ENCODE data around the gene PTPRT.
"Not testable (repeated sequence)": the region's sequence is repeated elsewhere in the genome, so short reads cannot be mapped to it uniquely, and the experiment has no call there.

The PTPRT gene

DNA sequence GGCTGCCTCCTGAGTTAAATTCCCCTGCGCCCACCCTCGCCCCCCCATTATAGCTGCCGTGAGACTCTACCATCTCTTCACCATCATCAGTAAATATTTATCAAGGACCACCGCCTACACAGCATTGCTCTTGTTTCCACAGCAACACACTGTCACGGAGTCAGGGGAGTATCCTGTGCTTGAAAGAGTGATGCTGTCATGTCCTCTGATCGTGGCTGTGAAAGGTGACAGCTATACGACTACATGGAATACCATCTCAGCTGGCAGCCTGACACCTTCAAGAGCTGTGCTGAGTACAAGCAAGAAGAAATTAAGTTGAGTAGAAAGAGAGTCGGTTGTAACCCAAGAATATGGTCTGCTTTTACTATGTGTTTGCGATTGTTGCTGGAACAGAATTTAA, 3.4 kb downstream of the PTPRT start:
- no peak for DNase-seq

DNA sequence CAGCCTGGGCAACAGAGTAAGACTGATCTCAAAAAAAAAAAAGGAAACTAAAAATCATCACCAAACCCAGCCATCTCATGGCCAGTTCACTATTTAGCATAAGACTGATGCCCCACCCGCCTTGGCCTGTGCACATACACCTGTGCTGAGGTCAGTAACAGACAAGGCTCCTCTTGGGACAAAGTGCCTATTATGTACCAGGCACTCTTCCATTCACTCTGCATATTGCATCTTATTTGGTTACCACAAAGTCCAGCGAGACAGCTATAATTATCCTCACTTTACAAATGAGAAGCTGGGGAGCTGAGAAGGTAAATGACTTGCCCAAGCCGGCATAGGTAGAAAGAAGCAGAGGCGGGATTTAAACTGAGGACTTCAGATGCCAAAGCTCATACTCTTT, 3.8 kb downstream of the PTPRT start:
- no peak for DNase-seq

DNA sequence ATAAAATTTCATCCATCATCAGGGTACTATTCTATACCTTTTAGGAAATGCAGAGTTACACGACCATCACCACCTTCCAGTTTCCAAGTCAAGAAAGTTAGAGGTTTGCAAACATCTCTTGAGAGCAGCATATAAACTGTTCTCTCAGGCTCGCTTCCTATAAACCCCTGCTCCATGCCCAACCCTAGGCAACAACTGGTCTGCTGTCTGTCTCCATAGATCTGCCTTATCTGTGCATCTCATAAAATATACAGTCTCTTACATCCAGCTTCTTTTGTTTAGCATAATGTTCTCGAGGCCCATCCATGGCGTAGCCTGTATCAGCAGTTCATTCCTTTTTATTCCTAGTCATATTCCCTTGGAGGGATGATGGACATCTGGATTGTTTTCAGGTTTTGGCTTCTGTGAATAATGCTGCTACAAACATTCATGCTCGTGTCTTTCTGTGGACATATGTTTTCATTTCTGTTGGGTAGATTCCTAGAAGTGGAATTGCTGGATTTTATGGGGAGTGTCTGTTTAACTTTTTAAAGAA, 6.1 kb downstream of the PTPRT start:
- DNase-seq, result no peak

DNA sequence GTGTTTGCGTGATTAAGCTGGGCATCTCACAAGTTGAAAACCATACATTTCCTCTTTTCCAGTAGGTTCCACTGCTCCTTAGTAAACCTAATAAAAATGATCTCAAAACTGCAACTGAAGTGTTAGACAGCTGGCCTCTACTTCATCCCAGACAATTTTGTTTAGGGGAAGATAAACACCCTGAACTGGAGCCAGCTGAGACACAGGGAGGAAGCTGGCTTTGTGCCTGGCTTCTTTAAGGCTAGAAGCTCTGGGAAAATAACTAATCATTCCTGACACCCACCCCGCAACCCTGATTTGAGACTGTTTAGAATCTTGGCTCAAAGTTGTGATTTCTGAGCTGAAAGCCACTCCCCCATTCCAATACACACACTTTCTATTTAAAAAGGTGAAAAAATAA, 11.6 kb downstream of the PTPRT start:
- no peak for DNase-seq

DNA sequence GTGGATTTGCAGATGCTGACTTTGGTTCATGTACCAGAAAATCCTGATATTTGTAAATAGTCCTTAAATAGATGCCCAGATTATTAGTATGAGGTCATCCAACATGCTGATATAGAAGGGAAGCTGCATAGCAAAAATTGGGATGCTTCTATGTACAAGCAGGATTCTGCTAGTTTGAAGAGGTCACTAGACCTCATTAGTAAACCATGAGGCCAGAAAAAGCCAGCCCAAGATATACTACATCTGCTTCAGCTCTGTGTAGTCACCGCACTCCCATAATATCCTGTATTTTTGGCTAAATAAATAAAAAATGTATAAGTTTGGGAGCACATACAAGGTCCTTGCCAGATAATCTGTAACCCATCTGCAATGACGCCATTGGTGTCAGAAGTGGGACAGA, 13.0 kb downstream of the PTPRT start:
- no peak for DNase-seq

DNA sequence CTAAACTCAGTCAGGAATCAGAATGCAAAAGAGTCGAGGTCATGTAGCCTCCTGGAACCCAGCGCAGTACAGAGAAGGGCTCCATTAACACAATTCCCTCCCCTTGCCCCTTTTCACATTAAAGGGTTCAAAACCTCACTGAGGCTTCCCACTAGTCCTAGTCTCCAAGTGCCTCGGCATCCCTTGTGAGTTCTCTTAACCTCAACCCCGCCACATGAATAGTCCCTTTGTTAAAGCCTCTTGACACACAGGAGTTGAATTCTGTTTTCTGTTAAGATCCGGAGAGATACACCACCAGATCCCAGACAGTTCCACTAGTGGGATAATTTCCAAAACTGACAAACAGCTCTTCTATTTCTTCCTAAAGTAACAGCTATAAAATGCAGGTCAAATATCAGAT, 17.8 kb downstream of the PTPRT start:
- DNase-seq, result no peak

DNA sequence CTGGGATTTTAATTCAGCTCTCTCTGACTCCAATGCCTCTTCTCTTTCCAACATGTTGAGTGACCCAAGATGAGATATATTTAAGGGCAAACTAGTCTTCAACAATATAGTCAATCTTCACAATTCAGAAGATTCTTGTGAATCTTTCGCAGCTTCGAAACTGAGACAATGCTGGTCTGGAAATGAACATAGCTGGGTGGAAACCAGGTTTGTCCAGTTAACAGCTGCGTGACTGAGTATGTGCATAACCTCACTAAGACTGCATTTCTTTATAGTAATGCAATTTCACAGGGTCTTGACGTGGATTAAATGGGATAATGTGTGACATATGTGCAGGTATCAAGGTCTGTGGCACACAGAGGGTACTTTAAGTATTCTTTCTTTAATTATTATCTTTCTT, 18.9 kb downstream of the PTPRT start:
- no peak for DNase-seq

DNA sequence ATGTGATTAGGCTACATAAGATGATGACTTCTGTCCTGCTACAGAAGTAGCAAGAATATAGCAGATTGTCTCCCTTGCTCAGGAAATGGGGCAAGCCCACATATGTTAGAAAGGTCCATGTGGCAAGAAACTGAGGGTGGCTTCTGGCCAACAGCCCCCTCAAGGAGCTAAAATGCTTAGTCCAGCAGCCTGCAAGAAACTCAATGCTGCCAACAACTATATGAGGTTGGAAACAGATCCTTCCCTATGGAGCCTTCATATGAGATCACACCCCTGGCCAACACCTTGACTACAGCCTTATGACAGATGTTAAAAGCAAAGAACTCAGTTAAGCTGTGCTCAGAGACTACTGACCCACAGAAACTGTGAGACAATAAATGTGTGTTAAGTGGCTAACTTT, 22.1 kb downstream of the PTPRT start:
- no peak for DNase-seq

DNA sequence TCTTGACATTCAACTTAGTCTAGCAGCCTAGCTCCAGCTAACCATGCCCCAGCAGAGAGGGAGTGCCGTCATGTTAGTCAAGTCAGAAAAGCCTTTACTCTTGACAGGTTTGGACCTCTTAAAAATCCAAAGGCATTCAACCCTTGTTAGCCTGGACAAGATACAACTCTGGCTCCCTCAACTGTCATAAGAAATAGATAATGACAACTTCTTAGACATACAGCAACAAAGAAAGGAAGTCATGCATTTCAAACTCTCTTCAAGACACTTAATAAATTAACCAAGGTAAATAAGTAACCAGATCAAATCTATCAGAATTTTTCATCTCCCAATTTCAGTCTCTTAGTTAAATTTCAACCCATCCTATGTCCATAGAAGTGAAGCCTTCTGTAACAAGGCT, 22.7 kb downstream of the PTPRT start:
- DNase-seq, result no peak

DNA sequence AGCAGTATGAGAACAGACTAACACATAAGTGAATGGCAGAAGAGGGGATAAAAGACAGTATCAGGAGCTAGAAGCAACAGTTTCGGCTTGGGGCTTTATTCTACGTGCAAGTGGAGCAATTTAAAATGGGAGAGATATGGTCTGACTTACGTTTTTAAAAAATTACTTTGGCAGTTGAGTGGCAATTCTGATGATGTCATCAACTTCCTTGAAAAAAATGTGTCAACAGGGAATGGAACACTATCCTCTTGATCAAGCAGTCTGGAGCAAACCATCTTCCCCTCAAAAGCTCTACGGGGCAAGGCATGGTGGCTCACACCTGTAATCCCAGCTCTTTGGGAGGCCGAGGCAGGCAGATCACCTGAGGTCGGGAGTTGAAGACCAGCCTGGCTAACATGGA, 24.1 kb downstream of the PTPRT start:
- no peak for DNase-seq

DNA sequence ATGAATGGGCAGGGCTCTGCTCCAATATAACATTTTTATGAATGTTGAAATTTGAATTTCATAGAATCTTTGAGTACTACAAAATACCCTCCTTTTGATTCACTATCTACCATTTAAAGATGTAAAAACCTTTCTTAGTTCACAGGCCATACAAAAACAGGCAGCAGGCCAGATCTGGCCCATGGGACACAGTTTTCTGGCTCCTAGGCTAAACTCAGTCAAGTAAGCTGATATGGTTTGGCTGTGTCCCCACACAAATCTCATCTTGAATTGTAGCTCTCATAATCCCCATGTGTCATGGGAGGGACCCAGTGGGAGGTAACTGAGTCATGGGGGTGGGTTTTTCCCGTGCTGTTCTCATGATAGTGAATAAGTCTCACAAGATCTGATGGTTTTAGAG, 25.0 kb downstream of the PTPRT start:
- not testable (repeated sequence) for DNase-seq

DNA sequence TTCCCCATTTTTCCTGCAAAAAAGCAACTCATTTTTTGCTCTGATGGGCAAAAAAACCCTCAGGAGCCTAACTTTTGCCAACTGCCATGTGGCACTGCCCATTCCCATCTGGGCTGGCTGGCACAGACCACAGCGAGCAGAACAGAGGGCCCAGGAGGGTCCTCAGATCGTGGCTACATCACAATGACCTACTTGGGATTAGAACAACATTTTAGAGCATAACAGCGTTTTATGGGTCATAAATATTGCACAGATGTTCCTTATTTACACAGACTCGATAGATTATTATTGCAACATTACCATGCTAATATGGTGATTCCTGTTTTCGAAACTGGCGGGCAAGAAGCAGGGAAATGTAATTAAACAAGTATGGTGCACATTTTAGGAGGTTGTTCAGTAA, 28.0 kb downstream of the PTPRT start:
- DNase-seq, result no peak

DNA sequence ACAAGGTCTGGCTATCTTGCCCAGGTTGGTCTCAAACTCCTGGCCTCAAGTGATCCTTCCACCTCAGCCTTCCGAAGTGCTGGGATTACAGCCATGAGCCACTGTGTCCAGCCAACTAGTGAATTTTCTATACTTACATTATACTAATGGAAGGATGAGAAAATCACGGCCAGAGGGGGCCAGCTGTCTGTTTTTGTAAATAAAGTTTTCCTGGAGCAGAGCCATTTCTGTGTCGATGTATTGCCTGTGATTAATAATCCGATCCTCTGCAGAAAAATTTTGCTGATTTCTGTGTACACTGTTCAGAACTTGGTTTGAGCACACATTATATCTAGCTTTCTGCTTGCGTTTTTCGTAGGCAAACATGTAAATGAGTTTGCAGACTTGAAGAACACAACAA, 28.8 kb downstream of the PTPRT start:
- DNase-seq, result no peak

DNA sequence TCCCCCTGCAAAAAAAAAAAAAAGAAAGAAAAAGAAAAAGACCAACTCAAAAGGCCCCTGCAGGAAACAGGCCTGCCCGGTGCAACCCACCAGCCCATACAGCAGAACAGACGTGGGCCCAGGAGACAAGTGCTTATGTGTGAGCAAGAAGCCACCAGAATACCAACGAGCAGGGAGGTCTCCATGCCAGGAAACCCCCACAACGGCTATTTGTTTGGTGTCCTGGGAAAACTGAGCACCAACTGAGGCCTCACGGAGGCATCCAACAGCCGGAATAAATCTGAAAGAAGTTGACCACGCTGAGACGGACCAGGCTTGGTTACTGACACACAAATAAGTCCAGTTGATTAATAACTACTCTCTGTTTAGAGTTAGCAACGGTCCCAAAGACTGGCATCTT, 29.7 kb downstream of the PTPRT start:
- DNase-seq, result no peak

DNA sequence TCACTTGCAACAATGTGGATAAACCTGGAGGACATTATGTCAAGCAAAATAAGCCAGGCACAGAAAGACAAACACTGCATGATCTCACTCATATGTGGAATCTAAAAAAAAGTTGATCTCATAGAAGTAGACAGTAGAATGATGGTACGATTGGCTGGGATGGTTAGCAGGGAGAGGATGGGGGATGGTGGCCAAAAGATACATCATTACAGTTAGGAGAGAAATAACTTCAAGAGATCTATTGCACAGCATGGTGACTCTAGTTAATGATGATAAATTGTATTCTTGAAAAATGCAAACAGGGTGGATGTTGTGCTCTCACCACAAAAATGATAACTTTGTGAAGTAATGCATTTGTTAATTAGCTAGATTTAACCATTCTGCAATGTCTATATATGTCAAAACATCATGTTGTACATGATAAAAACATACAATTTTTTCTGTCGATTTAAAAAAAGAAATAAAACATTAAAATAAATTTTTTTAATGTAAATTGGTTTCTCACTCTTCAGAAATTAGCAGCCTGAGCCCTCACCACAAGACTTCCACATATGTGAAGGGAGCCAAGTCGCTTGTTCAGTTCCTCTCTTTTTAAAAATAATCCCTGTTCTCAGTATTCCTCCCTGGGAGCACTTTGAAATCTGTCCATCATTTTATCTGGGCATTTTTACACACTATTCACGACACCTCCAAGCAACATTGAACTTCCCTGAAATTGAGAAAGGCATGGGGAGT, 34.2 kb downstream of the PTPRT start:
- no peak for DNase-seq

DNA sequence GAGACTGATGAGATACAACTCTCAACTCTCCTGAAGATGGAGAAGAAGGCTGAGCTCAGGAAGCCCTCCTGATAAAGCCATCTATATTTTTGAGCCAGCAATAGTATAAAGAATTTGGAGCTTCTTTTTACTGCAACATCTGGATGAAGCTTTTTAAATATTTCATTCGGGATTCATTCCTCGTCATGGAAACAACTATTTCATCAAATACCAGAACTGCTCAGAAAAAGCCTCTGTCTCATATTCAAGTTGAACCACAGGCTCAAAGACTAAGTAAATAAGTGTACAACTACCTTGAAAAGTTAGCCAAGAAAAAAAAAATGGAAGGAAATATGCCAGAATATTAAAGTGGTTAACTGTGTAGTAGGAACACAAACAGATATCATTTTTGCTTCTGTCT, 37.8 kb downstream of the PTPRT start:
- DNase-seq, result no peak

DNA sequence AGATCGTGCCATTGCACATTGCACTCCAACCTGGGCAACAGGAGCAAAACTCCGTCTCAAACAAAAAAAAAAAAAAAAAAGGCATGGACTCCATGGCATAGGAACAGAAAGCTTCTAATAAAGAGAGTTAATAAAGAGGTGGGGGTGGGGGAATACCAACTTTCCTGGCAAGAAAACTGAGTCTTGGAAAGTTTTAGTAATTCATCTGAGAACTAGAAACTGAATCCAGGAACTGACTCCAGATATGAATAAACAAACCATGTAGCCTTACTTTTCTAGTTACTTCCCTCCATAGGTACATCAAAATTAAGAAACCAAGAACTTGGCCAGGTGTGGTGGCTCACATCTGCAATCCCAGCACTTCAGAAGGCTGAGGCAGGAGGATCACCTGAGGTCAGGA, 38.5 kb downstream of the PTPRT start:
- DNase-seq, result no peak

DNA sequence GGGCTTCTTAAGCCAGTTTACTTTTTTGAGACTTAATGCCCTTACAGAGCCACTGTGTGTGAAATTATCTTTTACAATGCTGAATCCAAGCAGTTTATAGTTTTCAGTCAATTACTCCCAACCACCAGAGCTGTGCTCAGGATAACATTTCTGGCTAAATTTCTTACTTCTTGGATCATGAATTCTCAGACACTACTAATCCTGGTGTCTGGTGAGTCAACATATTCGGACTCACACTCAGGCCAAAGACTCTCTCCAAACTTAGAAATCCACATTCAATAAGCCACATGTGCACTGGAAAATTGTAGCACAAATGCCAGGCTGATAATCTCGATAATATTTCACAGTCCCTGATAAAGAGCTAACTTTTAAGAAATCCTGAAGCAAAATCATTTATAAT, 49.0 kb downstream of the PTPRT start:
- DNase-seq, result no peak

DNA sequence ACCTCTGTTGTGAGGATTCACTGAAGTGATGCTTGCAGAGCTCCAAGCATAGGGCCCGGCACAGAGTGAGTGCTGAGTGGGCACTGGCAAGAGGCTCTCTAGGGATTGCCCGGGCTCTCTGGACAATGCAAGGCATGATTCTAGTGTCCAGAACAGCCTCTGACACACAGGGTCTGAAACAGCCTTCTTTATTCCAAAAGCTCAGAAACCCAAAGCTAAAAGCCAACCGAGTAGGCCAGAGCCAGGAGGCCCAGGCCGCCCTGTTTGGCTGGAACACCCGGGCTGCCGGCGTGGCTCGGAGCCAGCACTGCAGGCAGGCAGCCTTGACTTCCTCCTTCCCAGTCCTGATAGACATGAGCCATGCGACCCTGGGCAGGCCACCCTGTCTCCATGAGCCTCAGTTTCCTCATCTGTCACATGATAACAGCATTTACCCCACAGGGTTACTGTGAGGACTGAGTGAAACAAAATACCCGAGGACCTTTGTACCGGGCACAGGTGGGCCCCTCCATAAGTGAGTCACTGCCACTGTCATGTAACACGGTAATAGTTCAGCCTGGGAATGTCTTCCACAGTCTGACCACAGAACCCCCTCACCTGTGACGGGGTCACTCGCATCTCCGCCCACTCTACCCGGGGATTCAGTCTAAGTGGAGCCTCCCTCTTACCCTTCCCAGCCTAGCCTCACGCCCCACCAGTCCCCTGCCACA, 51.5 kb downstream of the PTPRT start:
- no peak for DNase-seq

DNA sequence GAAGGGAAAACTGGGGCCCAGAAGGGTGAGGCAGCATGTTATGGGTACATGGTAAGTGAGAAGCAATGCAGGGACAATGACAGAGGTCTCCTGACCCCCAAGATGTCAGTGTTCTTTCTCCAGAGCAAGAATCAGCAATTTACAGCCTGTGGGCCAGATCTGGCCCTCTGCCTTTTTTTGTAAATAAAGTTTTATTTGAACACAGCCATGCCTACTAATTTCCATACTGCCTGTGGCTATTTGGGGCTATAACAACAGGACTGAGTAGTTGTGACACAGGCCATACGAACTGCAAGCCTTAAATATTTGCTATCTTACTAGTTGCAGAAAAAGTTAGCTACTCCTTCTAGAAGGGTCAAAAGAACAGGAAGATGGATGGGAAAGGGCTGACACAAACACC, 52.5 kb downstream of the PTPRT start:
- DNase-seq, result no peak

DNA sequence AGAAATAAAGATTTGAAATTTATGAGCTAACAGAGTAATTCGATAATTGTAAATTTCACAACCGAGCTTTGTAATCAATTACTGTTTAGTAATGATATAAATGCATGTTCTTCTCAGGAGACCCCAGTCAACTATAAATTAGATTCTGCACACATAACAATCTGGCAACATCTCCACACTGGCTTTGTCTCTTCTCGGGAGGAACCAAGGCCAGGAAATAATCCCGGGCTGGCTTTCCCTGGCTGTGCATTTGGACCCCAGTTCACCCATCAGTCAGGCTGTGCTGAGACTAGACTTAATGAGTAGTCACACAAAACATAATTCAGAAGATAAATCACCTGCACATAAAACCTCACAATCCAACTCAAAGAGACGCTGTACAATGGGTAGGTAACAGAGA, 65.5 kb downstream of the PTPRT start:
- DNase-seq, result no peak

DNA sequence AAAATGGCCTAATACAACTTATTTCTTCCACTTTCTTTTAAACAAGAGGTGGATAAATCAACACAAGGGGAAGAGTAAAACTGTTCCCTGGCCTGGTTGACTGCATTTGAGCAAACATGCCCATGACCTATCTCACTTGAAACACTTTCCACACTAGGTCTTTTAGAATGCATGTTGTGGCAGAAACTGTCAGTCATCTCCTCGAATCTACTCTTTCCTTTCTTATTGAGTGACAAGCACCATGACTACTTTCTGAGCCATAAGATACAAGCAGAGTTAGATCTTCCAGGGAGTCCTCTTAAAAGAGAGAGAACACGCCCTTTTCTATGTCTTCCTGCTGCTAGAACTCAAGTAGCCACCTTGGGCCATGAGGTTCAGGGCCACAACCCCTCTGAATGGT, 66.5 kb downstream of the PTPRT start:
- DNase-seq, result no peak

DNA sequence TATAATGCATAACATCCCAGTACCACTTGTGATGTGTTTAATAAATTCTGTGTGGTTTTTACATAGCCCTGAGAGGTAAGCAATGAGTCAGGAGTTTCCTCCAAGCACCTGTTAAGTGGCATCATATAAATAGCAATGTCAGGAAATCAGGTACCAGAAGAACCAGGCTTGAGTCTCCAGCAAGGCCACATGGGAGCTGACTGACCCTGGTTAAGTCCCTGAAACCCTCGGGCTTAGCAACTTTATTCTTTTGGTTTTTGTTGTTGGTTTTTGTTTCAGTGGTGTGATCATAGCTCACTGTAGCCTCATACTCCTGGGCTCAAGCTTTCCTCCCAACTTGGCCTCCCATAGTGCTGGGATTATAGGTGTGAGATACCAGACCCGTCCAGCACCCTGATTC, 70.0 kb downstream of the PTPRT start:
- no peak for DNase-seq

DNA sequence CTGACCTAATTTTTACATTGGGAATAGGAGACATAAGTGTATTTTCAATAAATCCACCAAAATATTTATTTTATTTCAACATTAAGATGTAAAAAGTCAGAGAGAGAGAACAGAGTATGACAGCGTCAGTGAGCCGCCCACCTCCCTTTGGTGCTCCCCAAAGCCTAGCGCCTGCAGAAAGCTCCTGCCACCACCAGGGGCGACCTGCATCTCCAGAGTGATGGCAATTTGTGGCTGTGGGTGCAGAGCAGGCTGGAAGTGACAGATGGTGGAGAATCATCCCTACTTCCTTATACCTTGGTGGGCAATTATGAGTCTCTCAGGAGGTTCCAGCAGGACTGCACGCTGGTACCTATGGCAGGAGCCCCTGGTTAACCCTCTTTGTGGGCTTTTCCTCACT, 87.3 kb downstream of the PTPRT start:
- DNase-seq, result no peak

DNA sequence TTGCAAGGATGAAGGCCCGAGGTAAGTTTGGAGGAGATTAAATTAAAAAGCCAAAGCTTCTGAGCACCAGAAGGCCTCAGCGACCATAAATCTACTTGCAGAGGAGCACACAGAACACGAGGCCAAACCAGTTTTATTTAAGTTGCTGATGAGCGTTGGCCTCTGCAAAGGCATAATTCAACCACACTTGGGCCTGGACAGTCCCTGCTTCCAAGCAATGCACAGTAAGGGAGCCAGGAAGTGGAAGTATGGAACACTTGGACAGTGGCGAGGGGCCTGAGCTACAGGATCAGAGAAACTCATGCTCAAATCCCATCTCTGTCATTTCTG, 92.8 kb downstream of the PTPRT start:
- no peak for DNase-seq

All from NCI-H1436 (cell line).